ENCODE data around the gene TGIF2. TPM values are rescaled to one million over a fixed set of nuclear protein-coding genes. Genes with fewer than 3 reads are reported as not detected.

TGIF2 gene
- total and polyA plus RNA-seq, 2 donors (not counting 3 experiments of a cell fraction or from before 2014, with no cell fraction given) = 18.9 to 21.0 TPM

GRCh38 chr20:36573798-36574365, 485 bp downstream of the TGIF2 start:
- Histone ChIP-seq H3K9me1 (replicated peaks; ENCODE audit: control insufficient read depth, extremely low read depth, insufficient read depth, low read length) (no peaks in the 10 kb centered on the region), H3K9me3 (replicated peaks; ENCODE audit: control insufficient read depth, insufficient read depth, low read length) (no peaks in the 10 kb centered on the region), H3K9ac (replicated peaks; ENCODE audit: extremely low read depth, insufficient read depth, low read length) (peak overlapping the region; percentile 91), H2AFZ (ENCODE audit: low read depth, low read length) (peak overlapping the region; percentile 58), H3K4me3 (replicated peaks in 1 of 3; ENCODE audit: insufficient read depth in 1 of 3, low read depth in 1 of 3, low read length in 3 of 3) (peak overlapping the region; percentile 55 to 87 (median 85)), H3K27me3 (ENCODE audit: control insufficient read depth in 2 of 2, insufficient read depth in 2 of 2, low read length in 2 of 2) (no peaks in the 10 kb centered on the region), H3K36me3 (ENCODE audit: control insufficient read depth in 2 of 2, extremely low read depth in 1 of 2, insufficient read depth in 2 of 2, low read length in 2 of 2) (no peaks in the 10 kb centered on the region), H3K79me2 (ENCODE audit: control insufficient read depth, insufficient read depth, low read length) (peaks cover 40% of the 10 kb centered on the region), H3K4me2 (ENCODE audit: insufficient read depth, low read length) (peak overlapping the region; percentile 54), H3K27ac (ENCODE audit: insufficient read depth, low read depth, low read length) (peak overlapping the region; percentile 63), H3K4me1 (ENCODE audit: control insufficient read depth, extremely low read depth, insufficient read depth, low read length) (peaks cover 24% of the 10 kb centered on the region), H4K20me1 (replicated peaks; ENCODE audit: control insufficient read depth, extremely low read depth, insufficient read depth, low read length) (no peaks in the 10 kb centered on the region)
- dilution Hi-C loops (cut with MboI; ENCODE audit: extremely low pct_ligation_motif_present, low sequenced_read_pairs) = no loop called here
- intact Hi-C loops (cut with micrococcal nuclease) = loop anchor here (1.0 to 2.0 kb wide), 4 partner anchors 17 to 199 kb away; partner anchors contain the start of genes DSN1 and RAB5IF
- TF ChIP-seq POLR2AphosphoS5 (IDR thresholded peaks at IDR 0.05; ENCODE audit: insufficient read depth, low read depth, low read length) = no peak
- TF ChIP-seq EZH2 (IDR thresholded peaks at IDR 0.05; ENCODE audit: borderline replicate concordance, low read depth, low read length, severe bottlenecking) = no peak
- no peak for TF ChIP-seq FOS (IDR thresholded peaks at IDR 0.05; ENCODE audit: borderline replicate concordance, insufficient read depth, low read length)
- TF ChIP-seq JUN (IDR thresholded peaks at IDR 0.05; ENCODE audit: borderline replicate concordance, insufficient read depth, insufficient read length, low read depth) = no peak
- TF ChIP-seq CTCF (IDR thresholded peaks at IDR 0.05; ENCODE audit: extremely low read depth in 1 of 2, insufficient read depth in 1 of 2, low read depth in 1 of 2, low read length in 2 of 2) = no peak
- TF ChIP-seq GATA2 (IDR thresholded peaks at IDR 0.05; ENCODE audit: insufficient read depth, insufficient read length, low read depth, low read length) = no peak
- no peak for TF ChIP-seq MYC (IDR thresholded peaks at IDR 0.05; ENCODE audit: low read depth, low read length)
- no peak for TF ChIP-seq POLR2A (IDR thresholded peaks at IDR 0.05; ENCODE audit: low read depth, low read length)
- TF ChIP-seq MAX (IDR thresholded peaks at IDR 0.05; ENCODE audit: insufficient read depth, insufficient read length) = no peak
- POLR2A ChIA-PET = no interaction called here
- TSS peak; percentile 12 for BruUV-seq (replicated peaks)
- no peak for FAIRE-seq
- DNase-seq (ENCODE audit: low read depth, low spot score) = peak; percentile 29
- CTCF ChIA-PET = interaction anchor here (0.9 to 2.1 kb wide), 3 partner anchors 17 to 32 kb away, joined by 3 to 9 read pairs (median 5); partner anchors contain the start of gene RAB5IF
